Activated CD4-positive, alpha-beta T cell treated with anti-CD3 and anti-CD28 coated beads for 36 hours (primary cell): ENCODE measurements around the gene TXNRD2. TPM values are rescaled to one million over a fixed set of nuclear protein-coding genes. Genes with fewer than 3 reads are reported as not detected.
"Not testable (repeated sequence)": the region's sequence is repeated elsewhere in the genome, so short reads cannot be mapped to it uniquely, and the experiment has no call there.

Experiments
- ATAC-seq: fragments of 200-7000 bp; cut with Tn5 transposase; one replicate; pipeline ENCODE4 v1.10.0; 2021; ENCODE audit warnings: mild to moderate bottlenecking, moderate library complexity
- CTCF ChIA-PET: fragments of 350-600 bp; sonication (Branson Sonifier 250); formaldehyde crosslinking; loops from one replicate; lab custom pipeline; 2021; ENCODE audit warnings: antibody characterized with exemption; lab: Charles Lee
- POLR2A ChIA-PET: fragments of 350-600 bp; sonication (Branson Sonifier 250); formaldehyde crosslinking; loops from one replicate; lab custom pipeline; 2021; ENCODE audit warnings: antibody characterized with exemption, inconsistent platforms; lab: Charles Lee
- DNase-seq: peaks from one replicate; pipeline ENCODE4 v3.0.0-alpha.2; 2020
- H3K27ac Mint-ChIP-seq: one replicate; pipeline ENCODE4 v1.8.0; 2021; ENCODE audit warnings: mixed read lengths
- H3K27me3 Mint-ChIP-seq: one replicate; pipeline ENCODE4 v1.8.0; 2021; ENCODE audit warnings: mixed read lengths
- H3K36me3 Mint-ChIP-seq: one replicate; pipeline ENCODE4 v1.8.0; 2021; ENCODE audit warnings: low read depth, mixed read lengths
- H3K4me1 Mint-ChIP-seq: one replicate; pipeline ENCODE4 v1.8.0; 2021; ENCODE audit warnings: mixed read lengths
- H3K4me3 Mint-ChIP-seq: one replicate; pipeline ENCODE4 v1.8.0; 2021; ENCODE audit warnings: mild to moderate bottlenecking, moderate library complexity, mixed read lengths
- H3K9me3 Mint-ChIP-seq: one replicate; pipeline ENCODE4 v1.8.0; 2021; ENCODE audit warnings: low read depth, mixed read lengths
- intact Hi-C, 2 experiments: fragments of 100-400 bp; cut with DNase I in 1 of 2; cut with micrococcal nuclease in 1 of 2; formaldehyde crosslinking; loops; one replicate each; pipeline versions ENCODE4 v1.14.2 to v1.15.1; 2022 to 2024; cut with DNase I, micrococcal nuclease
- total RNA-seq, 2 experiments: library from RNA; stranded (reverse); gene quantifications; one replicate each; pipeline ENCODE4 v1.2.3, GENCODE V29; 2021

Gene TXNRD2
- total RNA-seq, 2 experiments from 2014 or later = 24.1 to 25.3 TPM

GRCh38 chr22:19888131-19888746, 53.4 kb downstream of the TXNRD2 start:
- no peak for ATAC-seq

GRCh38 chr22:19887256-19887985, 54.2 kb downstream of the TXNRD2 start:
- POLR2A ChIA-PET = interaction anchor here (0.6 kb wide), 1 partner anchor 32 kb away, joined by 3 read pairs; no protein-coding TSS in a partner anchor
- intact Hi-C loops = no loop called here
- no peak for DNase-seq
- Mint-ChIP-seq H3K27ac (peak overlapping the region; percentile 76), H3K4me3 (no peak overlapping the region), H3K36me3 (no peaks in the 10 kb centered on the region), H3K4me1 (peaks cover 60% of the 10 kb centered on the region), H3K9me3 (no peaks in the 10 kb centered on the region), H3K27me3 (no peaks in the 10 kb centered on the region)
- ATAC-seq = no peak
- CTCF ChIA-PET = interaction anchor here (0.6 to 1.7 kb wide), 8 partner anchors 11 to 164 kb away, joined by 3 to 5 read pairs (median 3); partner anchors contain the start of gene GP1BB

More at GRCh38 chr22:19888131-19888746, 53.4 kb downstream of the TXNRD2 start:
- H3K27me3 Mint-ChIP-seq = no peaks in the 10 kb centered on the region
- H3K4me1 Mint-ChIP-seq = peaks cover 69% of the 10 kb centered on the region
- no peaks in the 10 kb centered on the region for H3K36me3 Mint-ChIP-seq
- no peak overlapping the region for H3K4me3 Mint-ChIP-seq
- intact Hi-C loops = no loop called here
- no peaks in the 10 kb centered on the region for H3K9me3 Mint-ChIP-seq
- H3K27ac Mint-ChIP-seq = no peak overlapping the region
- ChIA-PET CTCF (interaction anchor here (1.3 to 1.7 kb wide), 2 partner anchors 10 to 32 kb away, joined by 3 to 5 read pairs; no protein-coding TSS in a partner anchor), POLR2A (no interaction called here)
- DNase-seq = no peak

GRCh38 chr22:19886605-19887255, 54.9 kb downstream of the TXNRD2 start:
- POLR2A ChIA-PET = no interaction called here
- Mint-ChIP-seq H3K27ac (peak overlapping the region; percentile 76), H3K36me3 (no peaks in the 10 kb centered on the region), H3K27me3 (no peaks in the 10 kb centered on the region), H3K4me1 (peaks cover 54% of the 10 kb centered on the region), H3K4me3 (no peak overlapping the region), H3K9me3 (no peaks in the 10 kb centered on the region)
- intact Hi-C loops = no loop called here
- CTCF ChIA-PET = interaction anchor here (0.6 to 1.7 kb wide), 9 partner anchors 12 to 562 kb away, joined by 3 to 5 read pairs (median 3); partner anchors contain the start of gene GP1BB
- DNase-seq (peak; percentile 61), ATAC-seq (peak; percentile 44)

GRCh38 chr22:19885841-19886592, 55.6 kb downstream of the TXNRD2 start:
- intact Hi-C loops = no loop called here
- ChIA-PET CTCF (interaction anchor here (0.8 to 1.7 kb wide), 7 partner anchors 8 to 162 kb away, joined by 3 to 5 read pairs (median 3); partner anchors contain the start of gene GP1BB), POLR2A (no interaction called here)
- peaks cover 46% of the 10 kb centered on the region for H3K4me1 Mint-ChIP-seq
- DNase-seq (no peak), ATAC-seq (no peak)
- peak overlapping the region; percentile 77 for H3K27ac Mint-ChIP-seq
- no peaks in the 10 kb centered on the region for H3K9me3 Mint-ChIP-seq
- no peak overlapping the region for H3K4me3 Mint-ChIP-seq
- H3K27me3 Mint-ChIP-seq = no peaks in the 10 kb centered on the region
- H3K36me3 Mint-ChIP-seq = no peaks in the 10 kb centered on the region

GRCh38 chr22:19884954-19885751, 56.5 kb downstream of the TXNRD2 start:
- ChIA-PET CTCF (interaction anchor here (0.7 to 0.8 kb wide), 4 partner anchors 9 to 55 kb away, joined by 3 to 4 read pairs (median 3); no protein-coding TSS in a partner anchor), POLR2A (no interaction called here)
- Mint-ChIP-seq H3K4me1 (peaks cover 38% of the 10 kb centered on the region), H3K9me3 (no peaks in the 10 kb centered on the region), H3K27ac (peak overlapping the region; percentile 77), H3K27me3 (no peaks in the 10 kb centered on the region), H3K4me3 (no peak overlapping the region), H3K36me3 (no peaks in the 10 kb centered on the region)
- DNase-seq = no peak
- intact Hi-C loops = no loop called here
- no peak for ATAC-seq

GRCh38 chr22:19884161-19884953, 57.3 kb downstream of the TXNRD2 start:
- Mint-ChIP-seq H3K27me3 (no peaks in the 10 kb centered on the region), H3K36me3 (no peaks in the 10 kb centered on the region), H3K27ac (no peak overlapping the region), H3K4me3 (no peak overlapping the region), H3K4me1 (peaks cover 32% of the 10 kb centered on the region), H3K9me3 (no peaks in the 10 kb centered on the region)
- peak; percentile 4 for DNase-seq
- intact Hi-C loops = no loop called here
- ChIA-PET POLR2A (no interaction called here), CTCF (interaction anchor here (0.7 kb wide), 1 partner anchor 28 kb away, joined by 4 read pairs; no protein-coding TSS in a partner anchor)
- ATAC-seq = no peak

- intact Hi-C loops, H3K27ac Mint-ChIP-seq, ATAC-seq, POLR2A ChIA-PET, H3K27me3 Mint-ChIP-seq, DNase-seq, CTCF ChIA-PET, H3K36me3 Mint-ChIP-seq, H3K9me3 Mint-ChIP-seq, H3K4me3 Mint-ChIP-seq: not testable (repeated sequence)
- peaks cover 32% of the 10 kb centered on the region for H3K4me1 Mint-ChIP-seq
Observed at GRCh38 chr22:19883446-19883845, 58.2 kb downstream of the TXNRD2 start.

GRCh38 chr22:19882446-19883381, 58.9 kb downstream of the TXNRD2 start:
- ATAC-seq = no peak
- H3K36me3 Mint-ChIP-seq = no peaks in the 10 kb centered on the region
- POLR2A ChIA-PET = no interaction called here
- intact Hi-C loops = no loop called here
- CTCF ChIA-PET = no interaction called here
- no peak overlapping the region for H3K27ac Mint-ChIP-seq
- no peaks in the 10 kb centered on the region for H3K9me3 Mint-ChIP-seq
- peaks cover 25% of the 10 kb centered on the region for H3K4me1 Mint-ChIP-seq
- no peaks in the 10 kb centered on the region for H3K27me3 Mint-ChIP-seq
- H3K4me3 Mint-ChIP-seq = no peak overlapping the region
- DNase-seq = peak; percentile 3
